Sciatic nerve (tissue), 2 donors: ENCODE results near the gene HIPK1. TPM values are rescaled to one million over a fixed set of nuclear protein-coding genes. Genes with fewer than 3 reads are reported as not detected.
"Not testable (repeated sequence)": the region's sequence is repeated elsewhere in the genome, so short reads cannot be mapped to it uniquely, and the experiment has no call there.

Experiments used
- ATAC-seq: fragments of 200-7000 bp; cut with Tn5 transposase; one replicate; pipeline ENCODE4 v1.9.1; 2020; ENCODE audit warnings: mild to moderate bottlenecking, moderate library complexity
- DNase-seq: peaks from one replicate; pipeline ENCODE4 v3.0.0-alpha.2; 2020; ENCODE audit warnings: low spot score
- intact Hi-C: fragments of 100-400 bp; cut with DNase I; formaldehyde crosslinking; loops from one replicate; pipeline ENCODE4 v1.14.2; 2022
- total RNA-seq: library from RNA; stranded (reverse); fragmentation: NEBNext Ultra II Directional; extraction: Animal tissue kit (Norgen Biotek cat#: 25700); gene quantifications from one replicate; pipeline ENCODE4 v1.2.1, GENCODE V29; 2021
- donor health status: DM: no; HTN: no; CAD: no.
- donor health status: DM: no; HTN: no; CAD: no.

HIPK1 gene
- total RNA-seq, 1 donor from 2014 or later: 91.2 TPM

DNA sequence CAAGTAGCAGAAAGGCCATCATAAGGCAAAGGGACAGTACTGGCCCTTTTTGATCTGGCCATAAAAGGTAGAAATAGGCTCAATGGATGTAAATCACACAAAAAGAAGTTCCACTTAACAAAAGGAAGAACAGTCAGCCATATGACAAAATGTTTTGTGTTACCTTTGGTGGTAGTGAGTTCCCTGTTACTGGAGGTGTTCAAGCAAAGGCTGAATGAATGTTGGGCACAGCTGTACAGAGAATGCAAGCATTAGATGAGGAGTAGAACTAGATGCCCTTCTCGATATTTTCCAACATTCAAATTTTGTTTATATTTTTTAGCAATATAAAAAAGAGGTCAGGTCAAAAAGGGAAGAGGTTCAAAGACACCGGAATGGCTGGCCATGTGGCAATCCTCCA lies 70.1 kb downstream of the HIPK1 start:
- intact Hi-C loops: no loop called here
- ATAC-seq (no peak), DNase-seq (no peak)

DNA sequence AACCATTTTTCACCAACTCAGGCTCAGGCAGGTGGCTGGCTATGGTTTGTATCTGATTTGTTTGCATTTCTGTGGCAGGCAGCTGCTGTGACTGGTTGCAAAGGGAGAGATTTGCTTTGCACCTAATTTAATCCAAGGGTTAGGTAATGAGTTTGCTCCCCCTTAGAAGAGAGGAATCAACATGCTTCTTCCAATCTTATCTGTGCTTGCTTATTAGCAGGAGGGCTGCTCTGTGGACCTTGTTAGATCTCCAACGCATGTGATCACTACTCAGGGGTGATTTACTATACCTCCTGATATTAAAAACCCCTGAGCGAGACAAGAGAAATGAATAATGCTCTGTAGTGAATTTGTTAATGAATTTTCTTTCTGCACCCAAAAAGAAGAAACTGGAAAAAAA lies 70.7 kb downstream of the HIPK1 start:
- no peak for DNase-seq
- ATAC-seq: no peak
- intact Hi-C loops: no loop called here

DNA sequence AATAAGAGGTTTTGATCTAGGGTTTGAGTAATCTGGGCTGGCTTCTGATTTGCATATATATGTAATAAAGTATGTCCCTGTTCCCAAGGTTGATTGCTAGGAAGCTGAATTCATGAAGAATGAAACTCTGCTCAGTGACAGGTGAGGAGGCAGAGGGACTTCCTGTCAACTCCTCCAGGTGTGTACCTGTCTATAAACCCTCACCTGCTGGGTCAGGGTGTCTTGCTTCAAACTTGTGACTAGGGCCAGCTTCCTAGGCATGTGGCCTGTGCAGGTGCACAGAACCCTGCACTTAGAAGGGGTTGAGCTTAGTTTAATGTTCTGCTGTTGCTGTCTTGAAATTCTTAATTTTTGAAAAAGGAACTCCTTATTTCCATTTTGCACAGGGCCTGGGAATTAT lies 71.3 kb downstream of the HIPK1 start:
- DNase-seq (no peak), ATAC-seq (no peak)
- intact Hi-C loops: no loop called here

DNA sequence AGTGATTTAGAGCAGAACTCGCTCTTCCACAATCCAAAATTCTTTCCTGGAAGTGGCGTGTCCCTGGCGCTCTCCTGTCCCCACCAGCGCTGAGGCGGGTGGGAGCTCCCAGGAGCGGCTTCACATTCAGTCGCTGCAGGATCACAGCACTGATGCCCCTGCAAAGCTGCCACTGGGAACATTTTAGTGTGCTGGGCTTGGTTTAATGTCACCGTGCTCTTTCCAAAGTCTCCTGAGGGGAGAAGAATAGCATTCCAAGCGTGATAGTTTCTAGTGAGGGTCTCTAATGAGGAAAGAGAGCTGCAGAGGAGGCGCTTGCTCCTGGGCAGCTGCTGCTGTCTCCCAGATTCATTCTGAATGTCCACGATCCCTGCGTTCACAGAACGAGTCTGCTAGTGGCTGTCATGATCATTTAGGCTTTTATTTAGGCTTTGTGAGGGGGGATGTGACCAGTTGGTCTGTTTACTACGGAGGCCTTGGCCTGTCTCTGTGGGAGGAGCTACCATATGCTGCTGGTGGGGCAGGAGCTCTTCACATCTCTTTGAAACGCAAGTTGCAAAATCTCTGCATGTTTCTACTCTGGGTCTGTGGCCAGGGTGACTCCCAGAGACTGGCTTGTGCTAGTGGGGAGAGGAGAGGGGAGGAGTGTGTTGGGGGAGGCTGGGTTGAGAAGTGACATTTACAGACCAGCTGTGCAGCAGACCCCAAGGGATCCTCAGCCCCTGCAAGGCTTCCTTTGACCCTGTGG lies 73.5 kb downstream of the HIPK1 start:
- ATAC-seq (peak; percentile 82), DNase-seq (no peak)
- intact Hi-C loops: no loop called here

DNA sequence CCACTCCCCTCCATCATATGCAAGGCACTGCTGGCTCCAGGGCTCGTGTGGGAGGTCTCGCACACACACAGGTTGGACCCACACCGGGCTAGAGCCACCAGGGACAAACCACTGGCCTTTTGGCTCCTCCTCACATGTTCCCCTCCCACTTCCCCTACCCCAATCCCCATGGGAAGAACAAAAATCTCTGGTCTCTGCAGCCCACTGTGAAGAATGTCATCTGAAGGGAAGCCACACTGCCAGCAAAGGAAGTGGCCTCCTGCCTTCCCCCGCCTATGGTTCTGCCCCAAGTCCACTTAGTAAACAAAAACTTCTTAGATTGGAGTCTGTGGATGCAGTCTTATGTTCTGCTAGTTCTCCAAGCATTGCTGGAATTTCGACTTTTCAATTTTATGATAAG lies 74.3 kb downstream of the HIPK1 start:
- intact Hi-C loops: no loop called here
- DNase-seq (no peak), ATAC-seq (peak; percentile 44)

DNA sequence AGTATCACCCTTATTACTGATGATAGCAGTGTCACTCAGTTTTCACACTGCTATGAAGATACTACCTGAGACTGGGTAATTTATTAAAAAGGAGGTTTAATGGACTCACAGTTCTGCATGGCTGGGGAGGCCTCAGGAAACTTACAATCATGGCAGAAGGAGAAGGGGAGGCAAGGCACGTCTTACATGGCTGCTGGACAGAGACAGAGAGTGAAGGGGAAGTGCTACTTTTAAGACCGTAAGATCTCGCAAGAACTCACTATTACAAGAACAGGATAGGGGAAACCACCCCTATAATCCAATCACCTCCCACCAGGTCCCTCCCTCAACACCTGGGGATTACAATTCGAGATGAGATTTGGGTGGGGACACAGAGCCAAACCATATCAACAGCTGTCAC lies 77.7 kb downstream of the HIPK1 start:
- ATAC-seq, intact Hi-C loops, DNase-seq: not testable (repeated sequence)

DNA sequence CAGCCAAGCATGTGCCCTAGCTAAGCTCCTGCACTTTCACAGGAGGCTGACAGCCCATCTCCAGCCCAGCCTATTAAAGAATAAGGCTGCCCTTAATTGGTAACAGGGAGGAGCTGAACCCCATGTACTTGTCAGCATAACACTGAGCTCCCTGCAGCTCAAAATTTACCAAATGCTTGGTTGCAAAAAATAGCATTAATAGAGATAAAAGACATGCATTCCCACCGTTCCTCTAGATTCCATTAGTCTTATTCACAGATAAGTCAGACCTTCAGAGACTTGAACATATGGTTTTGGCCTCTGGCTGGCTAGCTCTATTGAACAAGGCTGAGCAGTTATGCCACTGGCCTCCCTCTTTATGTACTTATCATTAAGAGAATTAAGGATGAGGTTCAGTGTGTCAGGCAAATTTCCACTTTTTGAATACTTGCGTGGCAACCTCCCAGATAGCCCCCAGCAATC lies 79.4 kb downstream of the HIPK1 start:
- intact Hi-C loops: no loop called here
- no peak for ATAC-seq
- no peak for DNase-seq

DNA sequence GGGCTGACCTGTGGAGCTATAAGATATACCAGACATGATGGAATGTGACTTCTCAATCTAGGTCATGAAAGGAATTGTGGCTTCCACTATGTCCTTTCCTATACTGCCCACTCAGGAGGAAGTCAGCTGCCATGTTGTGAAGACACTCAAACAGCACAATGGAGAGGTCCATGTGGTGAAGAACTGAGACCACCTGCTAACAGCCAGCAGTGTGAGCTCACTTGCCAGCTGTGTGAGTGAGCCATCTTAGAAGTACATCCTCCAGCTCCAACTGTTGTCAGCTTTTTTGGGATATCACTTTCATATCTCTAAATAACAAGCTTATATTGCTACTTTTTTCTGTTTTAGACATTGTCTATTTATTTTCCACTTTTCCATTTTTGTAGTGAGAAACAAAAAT lies 79.9 kb downstream of the HIPK1 start:
- intact Hi-C loops: no loop called here
- no peak for ATAC-seq
- DNase-seq: no peak

DNA sequence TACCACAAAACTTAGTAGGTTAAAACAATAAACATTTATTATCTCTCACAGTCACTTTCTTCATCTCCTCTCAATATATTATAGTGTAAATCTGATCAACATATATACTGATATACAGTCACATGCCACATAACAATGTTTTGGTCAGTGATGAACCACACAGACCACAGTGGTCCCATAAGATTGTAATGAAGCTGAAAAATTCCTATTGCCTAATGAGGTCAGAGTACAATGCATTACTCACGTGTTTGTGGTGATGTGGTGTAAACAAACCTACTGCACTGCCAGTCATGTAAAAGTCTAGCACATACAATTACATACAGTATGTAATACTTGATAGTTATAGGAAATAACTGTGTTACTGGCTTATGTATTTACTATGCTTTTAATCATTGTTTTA lies 80.3 kb downstream of the HIPK1 start:
- DNase-seq: no peak
- ATAC-seq: no peak
- intact Hi-C loops: no loop called here

DNA sequence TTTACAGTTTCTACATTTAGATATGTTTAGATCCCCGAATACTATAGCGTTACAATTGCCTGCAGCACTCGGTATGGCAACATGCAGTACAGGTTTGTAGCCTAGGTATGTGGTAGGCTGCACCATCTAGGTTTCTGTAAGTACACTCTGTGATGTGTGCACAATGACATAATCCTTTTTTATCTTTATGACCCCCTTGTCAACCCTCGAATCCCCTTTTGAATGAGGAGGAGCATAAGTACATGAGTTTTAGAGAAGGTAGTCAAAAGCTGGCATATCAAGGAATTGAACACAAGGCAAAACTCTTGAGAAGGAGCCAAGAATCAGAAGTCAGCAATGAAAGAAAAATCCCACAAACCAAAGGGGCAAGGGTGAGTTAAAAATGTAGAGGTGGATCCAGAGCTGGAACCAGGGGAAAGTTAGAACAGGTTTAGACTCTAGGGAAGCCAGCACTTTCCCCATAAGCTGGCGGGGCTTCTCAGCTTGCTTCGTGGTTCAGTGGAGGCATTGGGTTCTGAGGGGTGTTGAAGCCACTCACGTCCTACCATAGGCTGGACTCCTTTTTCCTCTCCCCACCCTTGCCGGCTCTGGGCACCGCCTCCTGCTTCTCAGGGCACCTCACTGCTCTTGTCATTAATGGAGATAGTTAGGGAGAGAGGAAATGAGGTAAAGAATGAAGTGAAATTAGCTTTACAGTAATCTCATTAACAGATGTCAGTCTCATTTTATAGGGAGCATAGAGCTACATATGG lies 81.5 kb downstream of the HIPK1 start:
- intact Hi-C loops: no loop called here
- ATAC-seq: no peak
- DNase-seq: no peak

DNA sequence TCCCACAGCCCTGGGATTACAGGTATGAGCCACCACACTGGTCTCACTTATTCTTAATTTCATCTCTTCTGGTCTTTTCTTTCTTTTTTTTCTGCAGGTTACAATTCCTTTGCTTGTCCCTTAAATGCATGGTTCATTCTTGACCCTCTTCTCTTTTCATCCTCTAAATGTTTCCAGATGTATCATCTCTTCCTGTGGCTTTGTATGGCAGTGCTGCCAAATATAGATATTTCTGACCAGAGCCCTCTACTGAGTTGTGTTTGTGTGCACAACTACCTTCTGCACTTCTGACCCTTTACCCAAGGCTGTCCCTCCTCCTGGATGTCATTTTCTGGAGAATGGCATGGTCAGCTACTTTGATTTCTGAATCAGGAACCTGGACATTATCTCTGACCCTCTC lies 82.7 kb downstream of the HIPK1 start:
- DNase-seq (no peak), ATAC-seq (no peak)
- intact Hi-C loops: no loop called here

DNA sequence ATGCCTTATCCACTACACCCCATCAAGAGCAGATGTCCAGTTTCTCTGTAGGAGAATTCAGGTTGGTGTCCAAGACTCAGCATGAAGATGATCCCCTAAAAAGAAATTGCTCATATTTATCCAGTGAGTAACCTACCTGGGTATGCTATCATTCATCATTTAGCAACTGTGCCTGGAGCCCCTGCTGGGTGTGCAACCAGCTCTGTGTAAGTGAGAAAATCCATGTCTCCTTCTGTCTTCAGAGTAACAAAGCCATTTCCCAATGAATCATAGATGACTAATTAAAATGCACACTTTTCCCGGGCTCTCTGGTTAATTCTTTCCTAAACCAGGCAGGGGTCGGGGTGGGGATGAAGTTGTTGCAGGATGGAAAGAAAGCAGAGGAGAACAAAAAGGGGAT lies 86.0 kb downstream of the HIPK1 start:
- intact Hi-C loops: no loop called here
- DNase-seq (no peak), ATAC-seq (no peak)

DNA sequence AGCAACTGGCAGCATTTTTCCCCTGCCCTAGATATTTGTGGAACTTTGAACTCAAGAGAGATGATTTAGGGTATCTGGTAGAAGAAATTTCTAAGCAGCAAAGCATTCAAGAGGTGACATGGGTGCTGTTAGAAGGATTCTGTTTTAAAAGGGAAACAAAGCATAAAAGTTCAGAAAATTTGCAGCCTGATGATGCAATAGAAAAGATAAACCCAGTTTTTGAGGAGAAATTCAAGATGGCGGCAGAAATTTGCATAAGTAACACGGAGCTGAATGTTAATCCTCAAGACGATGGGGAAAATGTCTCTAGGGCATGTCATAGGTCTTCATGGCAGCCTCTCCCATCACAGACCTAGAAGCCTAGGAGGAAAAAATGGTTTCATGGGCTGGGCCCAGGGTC lies 90.6 kb downstream of the HIPK1 start:
- intact Hi-C loops, ATAC-seq, DNase-seq: not testable (repeated sequence)

DNA sequence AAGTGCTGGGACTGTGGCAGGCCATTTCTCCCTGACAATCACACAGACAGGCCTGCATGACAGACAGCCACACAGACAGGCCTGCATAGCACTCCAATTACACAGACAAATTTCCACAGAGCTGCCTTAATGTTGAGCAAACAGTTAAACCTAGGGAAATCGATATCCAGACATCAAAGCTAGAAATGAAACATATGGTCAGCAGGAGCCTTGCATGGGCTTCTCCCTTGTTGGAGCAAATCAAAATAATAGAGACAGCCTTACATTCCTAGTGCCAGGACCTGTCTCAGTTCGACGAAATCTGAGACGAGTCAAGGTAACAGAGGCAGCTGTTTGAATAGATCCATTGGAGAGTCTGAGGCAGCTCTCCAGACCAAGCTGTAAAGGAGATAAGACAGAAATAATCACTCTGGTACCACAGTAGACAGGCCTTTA lies 92.6 kb downstream of the HIPK1 start:
- no peak for DNase-seq
- ATAC-seq: no peak
- intact Hi-C loops: no loop called here

DNA sequence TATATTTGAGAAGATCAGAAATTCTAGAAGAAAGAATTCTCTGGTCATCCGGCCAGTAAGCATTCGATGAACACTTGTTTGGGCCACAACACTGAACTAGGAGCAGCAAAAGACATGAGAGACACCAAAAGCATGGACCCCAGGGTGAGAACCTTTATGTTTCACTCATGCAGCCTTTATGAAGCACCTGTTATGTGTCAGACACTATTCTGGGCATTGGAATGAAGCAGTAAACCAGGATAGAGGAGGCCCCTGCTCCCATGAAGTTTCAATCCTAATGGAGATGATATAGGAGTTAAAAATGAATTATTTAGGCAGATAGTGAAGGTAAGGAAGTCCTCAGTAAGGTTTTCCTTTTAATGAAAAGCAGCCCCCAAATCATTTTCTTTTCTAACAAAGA lies 93.8 kb downstream of the HIPK1 start:
- ATAC-seq (no peak), DNase-seq (no peak)
- intact Hi-C loops: no loop called here

DNA sequence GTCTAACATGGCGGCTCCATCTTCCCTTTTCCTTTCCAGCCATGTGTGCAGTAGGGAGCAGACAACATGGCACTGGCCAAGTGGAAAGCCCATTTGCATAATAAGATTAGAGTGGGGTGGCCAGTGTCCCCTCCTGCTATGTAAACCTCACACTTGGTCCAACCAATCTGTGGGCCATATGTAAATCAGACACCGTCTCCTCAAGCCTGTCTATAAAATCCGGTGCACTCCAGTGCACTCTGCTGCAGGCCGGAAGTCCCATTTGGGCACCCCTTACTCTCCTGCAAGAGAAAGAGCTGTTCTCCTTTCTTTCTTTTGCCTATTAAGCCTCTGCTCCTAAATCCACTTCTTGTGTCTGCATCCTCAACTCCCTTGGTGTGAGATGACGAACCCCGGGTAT lies 94.3 kb downstream of the HIPK1 start:
- ATAC-seq: no peak
- DNase-seq: no peak
- intact Hi-C loops: no loop called here

DNA sequence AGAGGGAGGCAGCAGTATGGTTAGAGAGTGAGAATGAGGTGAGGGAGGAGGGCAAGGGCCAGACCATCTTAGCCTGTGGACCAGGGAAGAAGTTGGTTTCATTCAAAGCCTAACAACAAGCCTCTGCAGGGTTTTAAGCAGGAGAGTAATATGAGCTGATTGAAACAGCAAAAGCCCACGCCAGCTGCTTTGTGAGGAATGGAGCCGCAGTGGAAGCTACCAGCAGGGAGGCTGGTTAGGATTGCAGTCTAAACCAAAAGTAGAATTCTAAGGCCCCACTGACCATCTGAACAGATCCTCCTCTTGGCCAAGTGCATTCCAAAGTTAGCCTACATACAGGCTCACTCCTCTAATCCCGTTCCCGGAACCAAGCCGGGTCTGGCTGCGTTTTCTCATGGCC lies 94.9 kb downstream of the HIPK1 start:
- DNase-seq: no peak
- intact Hi-C loops: no loop called here
- ATAC-seq: no peak

DNA sequence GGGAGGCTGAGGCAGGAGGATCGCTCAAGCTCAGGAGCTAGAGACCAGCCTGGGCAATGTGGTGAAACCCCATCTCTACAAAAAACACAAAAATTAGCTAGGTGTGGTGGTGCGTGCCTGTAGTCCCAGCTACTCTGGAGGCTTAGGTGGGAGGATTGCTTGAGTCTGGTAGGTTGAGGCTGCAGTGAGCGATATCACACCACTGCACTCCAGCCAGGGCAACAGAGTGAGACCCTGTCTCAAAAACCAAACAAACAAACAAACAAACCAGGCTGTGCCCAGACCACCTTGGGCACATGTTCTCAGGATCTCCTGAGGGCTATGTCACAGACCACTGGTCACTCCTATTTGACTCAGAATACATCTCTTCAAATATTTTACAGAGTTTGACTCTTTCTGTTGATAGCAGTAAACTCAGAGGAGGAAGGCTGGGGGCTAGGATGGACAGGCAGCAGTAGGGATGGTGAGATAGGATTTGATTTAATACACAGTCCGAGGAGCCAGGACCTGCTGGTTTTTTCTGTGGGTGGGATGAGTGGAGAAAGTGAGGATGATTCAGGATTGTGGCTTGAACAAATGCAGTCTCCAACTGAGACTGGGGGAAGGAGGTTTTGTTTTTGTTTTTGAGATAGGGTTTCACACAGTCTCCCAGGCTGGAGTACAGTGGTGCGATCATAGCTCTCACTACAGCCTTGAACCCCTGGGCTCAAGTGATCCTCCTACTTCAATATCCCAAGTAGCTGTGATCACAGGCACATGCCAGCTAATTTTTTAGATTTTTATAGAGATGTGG lies 96.7 kb downstream of the HIPK1 start:
- no peak for DNase-seq
- no peak for ATAC-seq
- intact Hi-C loops: no loop called here

DNA sequence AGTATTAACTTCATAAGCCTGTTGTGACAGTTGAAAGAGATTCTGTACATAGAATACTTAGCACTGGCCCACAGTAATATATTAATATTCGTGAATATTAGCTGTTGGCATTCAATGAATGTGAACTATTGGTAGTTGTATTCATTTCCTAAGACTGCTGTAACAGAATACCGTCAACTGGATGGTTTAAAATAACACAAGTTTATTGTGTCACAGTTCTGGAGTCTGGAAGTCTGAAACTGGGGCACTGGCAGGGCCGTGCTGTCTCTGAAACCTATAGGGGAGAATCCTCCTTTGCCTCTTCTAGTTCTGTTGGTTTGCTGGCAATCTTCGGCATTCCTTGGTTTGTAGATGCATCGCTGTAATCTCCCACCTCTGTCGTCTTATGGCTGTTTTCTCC lies 97.7 kb downstream of the HIPK1 start:
- intact Hi-C loops: no loop called here
- DNase-seq (no peak), ATAC-seq (no peak)
